Measurements from ENCODE around the gene AGBL4.

The AGBL4 gene

GRCh38 chr1:48940962-48941732, 1082.6 kb downstream of the AGBL4 start:
- TF ChIP-seq ZFX (IDR thresholded peaks at IDR 0.05; ENCODE audit: borderline replicate concordance) (no peak), CTCF (IDR thresholded peaks at IDR 0.05) (no peak)
- no peak overlapping the region for H3K27ac ChIP-seq

GRCh38 chr1:48940354-48940753, 1083.4 kb downstream of the AGBL4 start:
- no peak overlapping the region for H3K27ac ChIP-seq
- TF ChIP-seq ZFX (IDR thresholded peaks at IDR 0.05; ENCODE audit: borderline replicate concordance) (no peak), CTCF (IDR thresholded peaks at IDR 0.05) (no peak)

GRCh38 chr1:48939828-48940227, 1083.9 kb downstream of the AGBL4 start:
- no peak overlapping the region for H3K27ac ChIP-seq
- TF ChIP-seq ZFX (IDR thresholded peaks at IDR 0.05; ENCODE audit: borderline replicate concordance) = no peak

- H3K27ac ChIP-seq = no peak overlapping the region
- TF ChIP-seq ZFX (IDR thresholded peaks at IDR 0.05; ENCODE audit: borderline replicate concordance) = no peak
- TF ChIP-seq CTCF (IDR thresholded peaks at IDR 0.05) = no peak
These were observed 1084.7 kb downstream of the AGBL4 start for GRCh38 chr1:48939042-48939441.

- no peak for TF ChIP-seq CTCF (IDR thresholded peaks at IDR 0.05)
- TF ChIP-seq ZFX (IDR thresholded peaks at IDR 0.05; ENCODE audit: borderline replicate concordance) = no peak
- H3K27ac ChIP-seq = no peak overlapping the region
These were observed 1086.0 kb downstream of the AGBL4 start for GRCh38 chr1:48937732-48938131.

- no peak overlapping the region for H3K27ac ChIP-seq
- no peak for TF ChIP-seq CTCF (IDR thresholded peaks at IDR 0.05)
- no peak for TF ChIP-seq ZFX (IDR thresholded peaks at IDR 0.05; ENCODE audit: borderline replicate concordance)
These were observed 1087.3 kb downstream of the AGBL4 start for GRCh38 chr1:48936436-48936835.

- TF ChIP-seq CTCF (IDR thresholded peaks at IDR 0.05) (no peak), ZFX (IDR thresholded peaks at IDR 0.05; ENCODE audit: borderline replicate concordance) (no peak)
- no peak overlapping the region for H3K27ac ChIP-seq
These were observed 1091.4 kb downstream of the AGBL4 start for GRCh38 chr1:48932366-48932765.

Measured in 22Rv1 (cell line).